A549 (cell line): ENCODE measurements around the gene ARGLU1. TPM values are rescaled to one million over a fixed set of nuclear protein-coding genes. Genes with fewer than 3 reads are reported as not detected.

Experiments
- ATAC-seq, 2 experiments: fragments of 200-7000 bp in 1 of 2; fragments of >200 bp in 1 of 2; cut with Nextera tagmentation in 1 of 2; cut with Tn5 transposase in 1 of 2; 3 replicates each; pipeline versions ENCODE4 v1.8.0 to v1.9.1; 2018 to 2020; ENCODE audit warnings: mild to moderate bottlenecking in 1 of 2, moderate library complexity in 1 of 2
- CTCF ChIA-PET: fragments of 300-600 bp; sonication (Branson Sonifier 250); formaldehyde crosslinking; extraction: SDS; loops from one replicate; lab custom pipeline; 2021; ENCODE audit warnings: antibody characterized with exemption, inconsistent platforms; lab: Yijun Ruan, JAX
- POLR2A ChIA-PET: fragments of 350-600 bp; formaldehyde crosslinking; extraction: SDS; loops from one replicate; lab custom pipeline; 2021; ENCODE audit warnings: antibody characterized with exemption, inconsistent platforms; lab: Yijun Ruan, JAX
- DNase-seq, 2 experiments: peaks; one replicate each; pipeline versions ENCODE4 v3.0.0 to v3.0.0-alpha.2; 2011 to 2016; ENCODE audit warnings: low read depth in 1 of 2, low spot score in 1 of 2
- FAIRE-seq: peaks from 2 replicates; lab custom pipeline; 2011; peaks lifted over from hg19 to GRCh38; lab: Jason Lieb, UNC
- H3K27ac ChIP-seq, 2 experiments: fragments of >200 bp; sonication (Bioruptor Twin); formaldehyde crosslinking; 3 replicates each; pipeline ENCODE4 v1.5.1; 2016 to 2017
- H3K4me1 ChIP-seq: fragments of >200 bp; sonication (Bioruptor Twin); formaldehyde crosslinking; 3 replicates; pipeline ENCODE4 v1.6.1; 2016
- H3K4me2 ChIP-seq: fragments of >200 bp; sonication (Bioruptor Twin); formaldehyde crosslinking; 3 replicates; pipeline ENCODE4 v1.6.1; 2016
- H3K4me3 ChIP-seq: fragments of >200 bp; sonication (Bioruptor Twin); formaldehyde crosslinking; 3 replicates; pipeline ENCODE4 v1.5.1; 2016
- H3K9me3 ChIP-seq: fragments of >200 bp; sonication (Bioruptor Twin); formaldehyde crosslinking; 3 replicates; pipeline ENCODE4 v1.6.1; 2016
- BCL3 ChIP-seq: fragments of >200 bp; sonication (Bioruptor Twin); formaldehyde crosslinking; IDR thresholded peaks from 3 replicates; pipeline ENCODE4 v1.6.1; 2016
- CEBPB ChIP-seq, 2 experiments: fragments of >200 bp in 1 of 2; sonication (Bioruptor Twin) in 1 of 2; formaldehyde crosslinking in 1 of 2; IDR thresholded peaks; 2 replicates each; pipeline ENCODE4 v1.6.1; 2012 to 2016
- CHD4 ChIP-seq: fragments of 200-600 bp; sonication (generic); IDR thresholded peaks from 2 replicates; pipeline ENCODE4 v1.6.1; 2016; ENCODE audit warnings: antibody characterized with exemption, mild to moderate bottlenecking, borderline replicate concordance
- CTCF ChIP-seq: fragments of >200 bp; sonication (Bioruptor Twin); formaldehyde crosslinking; IDR thresholded peaks from 3 replicates; pipeline ENCODE4 v1.5.1; 2016
- FOSB ChIP-seq: fragments of 250-450 bp; sonication (Bioruptor Pico); IDR thresholded peaks from 2 replicates; pipeline ENCODE4 v1.5.0; 2020; ENCODE audit warnings: mild to moderate bottlenecking, moderate library complexity
- HDAC2 ChIP-seq: fragments of 200-600 bp; sonication (generic); IDR thresholded peaks from 2 replicates; pipeline ENCODE4 v1.6.1; 2016
- KDM5A ChIP-seq: fragments of 200-600 bp; sonication (generic); IDR thresholded peaks from 2 replicates; pipeline ENCODE4 v1.6.1; 2016; ENCODE audit warnings: antibody characterized with exemption, mild to moderate bottlenecking
- MAX ChIP-seq: IDR thresholded peaks from 2 replicates; pipeline ENCODE4 v1.6.1; 2012
- MAZ ChIP-seq: fragments of 150-350 bp; IDR thresholded peaks from 2 replicates; pipeline ENCODE4 v1.6.1; 2014; ENCODE audit warnings: antibody characterized with exemption, low read depth, low read length, borderline replicate concordance
- RAD21 ChIP-seq, 2 experiments: fragments of >200 bp in 1 of 2; sonication (Bioruptor Twin) in 1 of 2; formaldehyde crosslinking in 1 of 2; IDR thresholded peaks in 1 of 2; conservative IDR thresholded peaks in 1 of 2; 2 replicates in 1 of 2; 3 replicates in 1 of 2; pipeline ENCODE4 v1.6.1; 2012 to 2018; ENCODE audit warnings: inconsistent platforms in 1 of 2
- SMC3 ChIP-seq: fragments of >200 bp; sonication (Bioruptor Twin); formaldehyde crosslinking; IDR thresholded peaks from 3 replicates; pipeline ENCODE4 v1.6.1; 2018; ENCODE audit warnings: inconsistent platforms
- SREBF2 ChIP-seq: fragments of 450-650 bp; IDR thresholded peaks from 2 replicates; pipeline ENCODE4 v1.6.1; 2014; ENCODE audit warnings: mild to moderate bottlenecking, moderate library complexity
- USF2 ChIP-seq: fragments of 450-650 bp; IDR thresholded peaks from 2 replicates; pipeline ENCODE4 v1.6.1; 2014; ENCODE audit warnings: antibody characterized with exemption
- ZSCAN20 ChIP-seq: fragments of 250-450 bp; sonication (Bioruptor Pico); IDR thresholded peaks from 2 replicates; pipeline ENCODE4 v1.8.0; 2022; ENCODE audit warnings: mild to moderate bottlenecking, moderate library complexity
- WGBS: methylation state at CpG from one replicate; pipeline ENCODE4 v1.1.6; 2017; ENCODE audit errors: missing lambda C conversion rate; 5-methylcytosine and 5-hydroxymethylcytosine counted together
- polyA plus RNA-seq, 4 experiments: library from polyadenylated mRNA; depleted of rRNA in 3 of 4; stranded (reverse); fragments of >200 nt; fragmentation: RNase III in 1 of 4; extraction: RNeasy Plus Mini Kit Qiagen cat#74134 plus additional on column Dnase treatment in 1 of 4; gene quantifications; 2 replicates in 3 of 4; 3 replicates in 1 of 4; pipeline ENCODE4 v1.2.3, GENCODE V29; 2011 to 2017

Gene ARGLU1
- polyA plus RNA-seq, 2 of the 4 experiments (the other 2 are of a cell fraction), result 67.2 to 137 TPM

GRCh38 chr13:106533943-106534638 lies 33.8 kb downstream of the ARGLU1 start:
- FAIRE-seq (no peak), ATAC-seq (no peak), DNase-seq (no peak)
- H3K4me2 ChIP-seq, result peak overlapping the region; percentile 100
- no peak overlapping the region; a peak in 1 of 6 replicates for H3K27ac ChIP-seq
- TF ChIP-seq KDM5A (no peak), MAZ (no peak), CHD4 (no peak), MAX (no peak), ZSCAN20 (CRISPR knock-in tag) (no peak), SREBF2 (no peak), HDAC2 (no peak), BCL3 (no peak), CEBPB (IDR thresholded peaks at IDR 0.05) (no peak)
- POLR2A ChIA-PET, result interaction anchor here (0.7 kb wide), 1 partner anchor 34 kb away, joined by 4 read pairs; the partner anchor contains the start of gene ARGLU1
- CTCF ChIA-PET, result interaction anchor here (0.7 to 1.4 kb wide), 5 partner anchors 27 to 1961 kb away, joined by 3 to 5 read pairs (median 3); no protein-coding TSS in a partner anchor
- no peaks in the 10 kb centered on the region for H3K4me1 ChIP-seq
- 70% methylated on average over 50 of the region's 66 CpGs for WGBS
- no peaks in the 10 kb centered on the region for H3K9me3 ChIP-seq
- peak overlapping the region; percentile 59 for H3K4me3 ChIP-seq

GRCh38 chr13:106533101-106533942 lies 34.6 kb downstream of the ARGLU1 start:
- CTCF ChIA-PET, result interaction anchor here (0.7 to 1.4 kb wide), 6 partner anchors 26 to 1960 kb away, joined by 3 to 8 read pairs (median 3); no protein-coding TSS in a partner anchor
- H3K4me1 ChIP-seq, result no peaks in the 10 kb centered on the region
- 24% methylated on average over 25 of the region's 44 CpGs for WGBS
- no peak for TF ChIP-seq FOSB
- TF ChIP-seq SMC3, result peak; percentile 82
- TF ChIP-seq USF2, result no peak
- TF ChIP-seq RAD21 (conservative IDR thresholded peaks at IDR 0.05 in 1 of 2, IDR thresholded peaks at IDR 0.05 in 1 of 2), result peak; percentile 62 to 88
- peak; percentile 63 for TF ChIP-seq CTCF
- TF ChIP-seq ZSCAN20 (CRISPR knock-in tag), result no peak
- FAIRE-seq (no peak), ATAC-seq (peak; percentile 46 to 65; a peak in 5 of 6 replicates), DNase-seq (peak; percentile 43 to 56)
- POLR2A ChIA-PET, result interaction anchor here (0.7 kb wide), 1 partner anchor 35 kb away, joined by 4 read pairs; the partner anchor contains the start of gene ARGLU1
- peak overlapping the region; percentile 79 for H3K4me2 ChIP-seq
- H3K9me3 ChIP-seq, result no peaks in the 10 kb centered on the region
- 0 out of 3 replicates have a peak overlapping the region, but pooled peaks have one; percentile 23 for H3K4me3 ChIP-seq
- no peak overlapping the region for H3K27ac ChIP-seq
